Esophagus squamous epithelium (tissue), 4 donors: ENCODE measurements around the gene KLK13.

ENCODE experiments used
- CTCF ChIP-seq, 6 experiments: fragments of 450-650 bp in 4 of 6; fragments of 200-600 bp in 2 of 6; sonication (generic) in 2 of 6; IDR thresholded peaks; one replicate each; pipeline ENCODE4 v1.5.1; 2016 to 2019; ENCODE audit warnings: antibody characterized with exemption in 6 of 6, mild to moderate bottlenecking in 4 of 6, moderate library complexity in 4 of 6
- POLR2A ChIP-seq, 4 donors: fragments of 450-650 bp; IDR thresholded peaks; one replicate each; pipeline ENCODE4 v1.6.1; 2017; ENCODE audit warnings: antibody characterized with exemption in 4 of 4, mild to moderate bottlenecking in 4 of 4, moderate library complexity in 3 of 4

- no peak for TF ChIP-seq CTCF (IDR thresholded peaks at IDR 0.05)
- TF ChIP-seq POLR2A (IDR thresholded peaks at IDR 0.05) = no peak
These were observed 37.0 kb downstream of the KLK13 start for GRCh38 chr19:51027873-51028272.
